Psoas muscle (tissue), 8 donors: ENCODE data around the gene TUBGCP5. TPM values are rescaled to one million over a fixed set of nuclear protein-coding genes. Genes with fewer than 3 reads are reported as not detected.
"Not testable (repeated sequence)": the region's sequence is repeated elsewhere in the genome, so short reads cannot be mapped to it uniquely, and the experiment has no call there.

ENCODE experiments used
- ATAC-seq, 4 donors: fragments of 200-7000 bp; cut with Tn5 transposase; one replicate each; pipeline ENCODE4 v1.9.1; 2020; ENCODE audit warnings: moderate library complexity in 3 of 4, mild to moderate bottlenecking in 2 of 4
- DNase-seq, 2 donors: peaks; one replicate each; pipeline ENCODE4 v3.0.0-alpha.2; 2020
- H3K27ac ChIP-seq: fragments of 200-600 bp; one replicate; pipeline ENCODE4 v1.8.0; 2022
- H3K27me3 ChIP-seq, 3 donors: fragments of 200-600 bp in 1 of 3; one replicate each; pipeline versions ENCODE4 v1.6.1 to v1.8.0; 2013 to 2022; ENCODE audit warnings: low read length in 2 of 3, mild to moderate bottlenecking in 2 of 3, moderate library complexity in 1 of 3; ENCODE audit not compliant: insufficient read depth in 3 of 3
- H3K36me3 ChIP-seq, 2 donors: fragments of 200-600 bp in 1 of 2; one replicate each; pipeline versions ENCODE4 v1.6.1 to v1.8.0; 2013 to 2022; ENCODE audit warnings: low read depth in 1 of 2, mild to moderate bottlenecking in 1 of 2, moderate library complexity in 1 of 2; ENCODE audit not compliant: insufficient read depth in 1 of 2
- H3K4me1 ChIP-seq: fragments of 200-600 bp; one replicate; pipeline ENCODE4 v1.8.0; 2022
- H3K4me3 ChIP-seq: fragments of 200-600 bp; one replicate; pipeline ENCODE4 v1.8.0; 2022; ENCODE audit warnings: mild to moderate bottlenecking
- H3K9me3 ChIP-seq: fragments of 200-600 bp; one replicate; pipeline ENCODE4 v1.8.0; 2022
- WGBS, 3 donors: extraction: QIAGEN DNeasy Blood & Tissue Kit; methylation state at CpG; one replicate each; pipeline versions ENCODE4 v1.1.6 to v1.1.7; 2013; 5-methylcytosine and 5-hydroxymethylcytosine counted together
- intact Hi-C, 2 donors: fragments of 100-400 bp; cut with DNase I; formaldehyde crosslinking; loops; one replicate each; pipeline versions ENCODE4 v1.11.0 to v1.14.2; 2022
- polyA plus RNA-seq, 3 donors: library from polyadenylated mRNA; stranded (reverse); fragments of 200-250 nt; gene quantifications; one replicate each; pipeline ENCODE4 v1.2.3, GENCODE V29; 2013
- total RNA-seq, 4 donors: library from RNA; stranded (reverse); fragmentation: NEBNext Ultra II Directional in 2 of 4; extraction: Animal tissue kit (Norgen Biotek cat#: 25700) in 2 of 4; gene quantifications; one replicate each; pipeline versions ENCODE4 v1.2.1 to v1.2.4, GENCODE V29; 2021 to 2023
- TF ChIP-seq, protein P1 (sequence below): fragments of 200-600 bp; IDR thresholded peaks from one replicate; pipeline ENCODE4 v1.8.0; 2022; ENCODE audit warnings: antibody characterized with exemption
- donor health status: healthy with polysubstance abuse.
- donor health status: DM: no; HTN: no; CAD: no; lungs with moderate emphysema.
- donor health status: Bipolar disorder and iron deficiency.
- donor health status: healthy.
- donor health status: DM: yes; HTN: yes; CAD: no.
- donor health status: DM: no; HTN: no; CAD: no.
- donor health status: DM: no; HTN: no; CAD: no.
- donor health status: DM: yes; HTN: yes; CAD: no.

The TUBGCP5 gene
- total and polyA plus RNA-seq, 7 donors: 5.1 to 15.1 (median 9.3) TPM

DNA sequence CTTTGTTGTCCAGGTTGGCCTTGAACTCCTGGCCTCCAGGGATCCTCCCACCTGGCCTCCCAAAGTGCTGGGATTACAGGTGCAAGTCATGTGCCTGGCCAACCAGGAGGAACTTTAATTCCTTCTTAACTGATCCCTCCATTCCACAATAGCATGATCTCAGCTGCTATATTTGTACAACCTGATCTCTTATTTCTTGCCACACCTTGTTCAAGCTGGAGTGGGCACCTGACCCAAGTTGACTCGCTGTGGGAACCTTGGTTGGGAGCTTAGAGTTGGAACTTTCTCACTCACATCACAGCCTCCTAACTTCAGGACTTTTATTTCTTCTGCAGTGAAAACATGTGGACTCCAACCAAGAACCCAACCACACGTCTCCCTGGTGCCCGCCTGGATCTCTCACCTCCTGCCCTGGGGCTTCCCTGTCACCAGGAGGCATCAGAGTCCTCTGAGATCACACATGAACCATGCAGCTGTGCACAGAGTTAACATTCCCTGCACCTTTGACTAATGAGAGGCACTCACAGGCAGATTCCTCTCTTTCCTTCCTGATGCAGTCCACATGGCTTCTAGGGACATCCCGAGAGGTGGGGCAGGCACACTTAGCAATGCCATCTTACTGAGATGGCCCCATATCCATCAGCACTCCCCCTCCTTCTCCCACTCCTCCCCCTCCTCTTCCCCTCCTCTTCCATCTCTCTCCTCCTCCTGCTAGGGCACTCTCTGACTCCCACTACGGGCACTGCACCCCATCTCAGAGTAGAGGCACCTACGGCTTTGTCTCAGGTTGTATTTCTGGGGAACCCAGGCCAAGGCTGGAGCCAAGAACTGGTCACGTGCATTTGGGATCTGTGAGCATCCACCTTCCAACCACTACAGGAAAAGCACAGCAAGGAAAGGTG, 49.5 kb downstream of the TUBGCP5 start:
- no peak for DNase-seq
- Histone ChIP-seq H3K4me3 (no peak overlapping the region), H3K36me3 (peaks cover 0 to 12% of the 10 kb centered on the region in 2 donors), H3K9me3 (no peaks in the 10 kb centered on the region), H3K27ac (no peak overlapping the region), H3K4me1 (no peaks in the 10 kb centered on the region), H3K27me3 (no peaks in the 10 kb centered on the region)
- 63 to 69% (median 64%) methylated on average over 7 of the region's 7 CpGs for WGBS, 3 donors
- intact Hi-C loops: loop anchor here in 1 of 2 donors (10.0 kb wide), 1 partner anchor 45 kb away; the partner anchor contains the start of gene TUBGCP5
- ATAC-seq: peak; percentile 70 to 78 (median 72)
- TF ChIP-seq, protein P1, sequence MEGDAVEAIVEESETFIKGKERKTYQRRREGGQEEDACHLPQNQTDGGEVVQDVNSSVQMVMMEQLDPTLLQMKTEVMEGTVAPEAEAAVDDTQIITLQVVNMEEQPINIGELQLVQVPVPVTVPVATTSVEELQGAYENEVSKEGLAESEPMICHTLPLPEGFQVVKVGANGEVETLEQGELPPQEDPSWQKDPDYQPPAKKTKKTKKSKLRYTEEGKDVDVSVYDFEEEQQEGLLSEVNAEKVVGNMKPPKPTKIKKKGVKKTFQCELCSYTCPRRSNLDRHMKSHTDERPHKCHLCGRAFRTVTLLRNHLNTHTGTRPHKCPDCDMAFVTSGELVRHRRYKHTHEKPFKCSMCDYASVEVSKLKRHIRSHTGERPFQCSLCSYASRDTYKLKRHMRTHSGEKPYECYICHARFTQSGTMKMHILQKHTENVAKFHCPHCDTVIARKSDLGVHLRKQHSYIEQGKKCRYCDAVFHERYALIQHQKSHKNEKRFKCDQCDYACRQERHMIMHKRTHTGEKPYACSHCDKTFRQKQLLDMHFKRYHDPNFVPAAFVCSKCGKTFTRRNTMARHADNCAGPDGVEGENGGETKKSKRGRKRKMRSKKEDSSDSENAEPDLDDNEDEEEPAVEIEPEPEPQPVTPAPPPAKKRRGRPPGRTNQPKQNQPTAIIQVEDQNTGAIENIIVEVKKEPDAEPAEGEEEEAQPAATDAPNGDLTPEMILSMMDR: no peak

- no peaks in the 10 kb centered on the region for H3K9me3 ChIP-seq
- WGBS, 3 donors: 78 to 84% (median 83%) methylated on average over 7 of the region's 7 CpGs
- ATAC-seq (no peak), DNase-seq (no peak)
- peaks cover 0 to 2% of the 10 kb centered on the region in 2 donors for H3K36me3 ChIP-seq
- H3K27me3 ChIP-seq: no peaks in the 10 kb centered on the region
- H3K4me1 ChIP-seq: no peaks in the 10 kb centered on the region
- H3K4me3 ChIP-seq: no peak overlapping the region
- no peak overlapping the region for H3K27ac ChIP-seq
- intact Hi-C loops: loop anchor here in 1 of 2 donors (10.0 kb wide), 1 partner anchor 46 kb away; the partner anchor contains the start of gene TUBGCP5
- TF ChIP-seq, protein P1: no peak
Measured at GRCh38 chr15:22988811-22989210, 50.6 kb downstream of the TUBGCP5 start.

DNA sequence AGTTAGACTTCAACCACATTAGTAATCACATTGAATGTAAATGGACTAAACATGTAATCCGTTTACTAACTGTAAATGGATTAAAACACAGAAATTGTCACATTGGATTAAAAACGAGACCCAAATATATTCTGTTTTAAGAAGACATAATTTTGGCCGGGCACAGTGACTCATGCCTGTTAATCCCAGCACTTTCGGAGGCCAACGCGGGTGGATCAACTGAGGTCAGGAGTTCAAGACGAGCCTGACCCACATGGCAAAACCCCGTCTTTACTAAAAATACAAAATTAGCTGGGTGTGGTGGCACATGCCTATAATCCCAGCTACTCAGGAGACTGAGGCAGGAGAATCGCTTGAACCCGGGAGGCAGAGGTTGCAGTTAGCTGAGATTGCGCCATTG, 57.4 kb downstream of the TUBGCP5 start:
- H3K36me3 ChIP-seq: not testable (repeated sequence)

GRCh38 chr15:22981051-22981840, 58.1 kb downstream of the TUBGCP5 start:
- DNase-seq: no peak
- H3K9me3 ChIP-seq: no peaks in the 10 kb centered on the region
- no peaks in the 10 kb centered on the region for H3K27me3 ChIP-seq
- TF ChIP-seq, protein P1: no peak
- H3K27ac ChIP-seq: no peak overlapping the region
- intact Hi-C loops: loop anchor here in 1 of 2 donors (10.0 kb wide), 1 partner anchor 54 kb away; the partner anchor contains the start of gene TUBGCP5
- ATAC-seq: peak in 1 of 4 donors; percentile 11
- H3K4me3 ChIP-seq: peak overlapping the region; percentile 89
- peaks cover 6% of the 10 kb centered on the region for H3K4me1 ChIP-seq
- H3K36me3 ChIP-seq: no peaks in the 10 kb centered on the region
- 72 to 74% (median 73%) methylated on average over 30 of the region's 30 CpGs for WGBS, 3 donors

More for the DNA sequence above, 57.4 kb downstream of the TUBGCP5 start:
- not testable (repeated sequence) for H3K27me3 ChIP-seq, H3K4me3 ChIP-seq, DNase-seq, ATAC-seq, H3K9me3 ChIP-seq, H3K4me1 ChIP-seq, H3K27ac ChIP-seq
- WGBS, 3 donors: 71 to 90% (median 77%) methylated on average over 11 of the region's 11 CpGs
- intact Hi-C loops: loop anchor here in 1 of 2 donors (10.0 kb wide), 1 partner anchor 53 kb away; the partner anchor contains the start of gene TUBGCP5
